Activated CD4-positive, alpha-beta T cell treated with anti-CD3 and anti-CD28 coated beads, Interleukin-2, amount 50 U/mL, for 1 hour (primary cell): ENCODE results near the gene MRO.
"Not testable (repeated sequence)": the region's sequence is repeated elsewhere in the genome, so short reads cannot be mapped to it uniquely, and the experiment has no call there.

Experiments
- DNase-seq: peaks from one replicate; pipeline ENCODE4 v3.0.0-alpha.2; 2020

MRO gene

GRCh38 chr18:50791599-50792438 is 28.0 kb downstream of the MRO start:
- no peak for DNase-seq

- DNase-seq: no peak
Observed at GRCh38 chr18:50790948-50791347, 28.9 kb downstream of the MRO start.

GRCh38 chr18:50790241-50790640 is 29.6 kb downstream of the MRO start:
- no peak for DNase-seq

GRCh38 chr18:50788284-50788683 is 31.5 kb downstream of the MRO start:
- DNase-seq: no peak

- no peak for DNase-seq
Observed at GRCh38 chr18:50786864-50787263, 33.0 kb downstream of the MRO start.

- DNase-seq: no peak
Observed at GRCh38 chr18:50783553-50783952, 36.3 kb downstream of the MRO start.

GRCh38 chr18:50779021-50779420 is 40.8 kb downstream of the MRO start:
- DNase-seq: not testable (repeated sequence)

GRCh38 chr18:50776383-50776782 is 43.4 kb downstream of the MRO start:
- DNase-seq: no peak

GRCh38 chr18:50775726-50776125 is 44.1 kb downstream of the MRO start:
- no peak for DNase-seq

GRCh38 chr18:50775207-50775606 is 44.6 kb downstream of the MRO start:
- no peak for DNase-seq

GRCh38 chr18:50769463-50769862 is 50.4 kb downstream of the MRO start:
- DNase-seq: no peak

GRCh38 chr18:50757358-50757757 is 62.5 kb downstream of the MRO start:
- no peak for DNase-seq

- DNase-seq: no peak
Observed at GRCh38 chr18:50754297-50754696, 65.5 kb downstream of the MRO start.

- no peak for DNase-seq
Observed at GRCh38 chr18:50753311-50753710, 66.5 kb downstream of the MRO start.

GRCh38 chr18:50751947-50752346 is 67.9 kb downstream of the MRO start:
- DNase-seq: no peak

GRCh38 chr18:50751490-50751889 is 68.3 kb downstream of the MRO start:
- no peak for DNase-seq

GRCh38 chr18:50750546-50750945 is 69.3 kb downstream of the MRO start:
- DNase-seq: no peak

- no peak for DNase-seq
Observed at GRCh38 chr18:50749945-50750344, 69.9 kb downstream of the MRO start.

GRCh38 chr18:50749421-50749820 is 70.4 kb downstream of the MRO start:
- no peak for DNase-seq

GRCh38 chr18:50748243-50749229 is 71.3 kb downstream of the MRO start:
- no peak for DNase-seq

- DNase-seq: no peak
Observed at GRCh38 chr18:50747849-50748242, 72.0 kb downstream of the MRO start.

GRCh38 chr18:50745945-50746344 is 73.9 kb downstream of the MRO start:
- DNase-seq: no peak
